ENCODE data around the gene RCAN2.

RCAN2 gene

DNA sequence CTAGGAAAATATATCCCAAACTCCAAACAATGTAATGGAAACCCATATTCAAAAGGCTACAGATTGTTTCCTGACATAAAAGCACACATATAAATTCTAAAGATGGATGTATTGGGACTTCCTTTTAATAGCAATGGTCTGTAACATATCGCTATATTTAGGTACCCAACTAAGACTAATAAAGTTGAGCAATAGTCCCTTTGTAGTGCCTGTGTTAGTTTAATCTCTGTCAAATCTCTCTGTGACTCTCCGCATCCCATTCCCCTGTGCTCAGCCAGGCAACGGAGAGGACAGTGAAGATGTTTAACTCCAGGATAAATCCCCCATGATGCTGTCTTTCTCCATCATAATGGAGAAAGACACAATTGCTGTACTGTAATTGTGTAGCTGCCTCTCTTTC, 19.0 kb downstream of the RCAN2 start:
- ATAC-seq (ENCODE audit: low read depth) (no peak), DNase-seq (ENCODE audit: low spot score in 2 of 2) (no peak)
- Mint-ChIP-seq H3K4me1 (no peaks in the 10 kb centered on the region), H3K36me3 (no peaks in the 10 kb centered on the region), H3K9me3 (no peaks in the 10 kb centered on the region), H3K27me3 (peaks cover 11% of the 10 kb centered on the region), H3K4me3 (no peak overlapping the region), H3K27ac (no peak overlapping the region)

DNA sequence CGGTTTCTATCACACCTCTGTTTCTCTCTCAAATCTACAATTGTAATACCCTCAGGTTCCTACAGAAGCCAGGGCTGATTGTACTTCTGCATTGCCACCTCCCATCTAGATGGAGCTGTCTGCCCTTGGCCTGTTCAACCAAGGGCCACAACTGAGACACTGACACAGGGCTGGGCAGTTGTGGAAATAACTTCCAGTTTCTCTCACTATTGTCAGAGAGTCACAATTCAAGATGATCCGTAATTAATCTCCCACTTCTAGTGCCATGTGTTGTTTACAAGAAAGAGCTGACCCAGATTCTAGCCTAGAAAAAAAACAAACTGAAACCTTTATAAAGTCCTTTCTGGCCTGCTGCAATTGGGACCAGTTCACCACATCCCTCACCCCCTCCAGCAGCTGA, 22.2 kb downstream of the RCAN2 start:
- no peaks in the 10 kb centered on the region for H3K4me1 Mint-ChIP-seq
- no peak for ATAC-seq (ENCODE audit: low read depth)

DNA sequence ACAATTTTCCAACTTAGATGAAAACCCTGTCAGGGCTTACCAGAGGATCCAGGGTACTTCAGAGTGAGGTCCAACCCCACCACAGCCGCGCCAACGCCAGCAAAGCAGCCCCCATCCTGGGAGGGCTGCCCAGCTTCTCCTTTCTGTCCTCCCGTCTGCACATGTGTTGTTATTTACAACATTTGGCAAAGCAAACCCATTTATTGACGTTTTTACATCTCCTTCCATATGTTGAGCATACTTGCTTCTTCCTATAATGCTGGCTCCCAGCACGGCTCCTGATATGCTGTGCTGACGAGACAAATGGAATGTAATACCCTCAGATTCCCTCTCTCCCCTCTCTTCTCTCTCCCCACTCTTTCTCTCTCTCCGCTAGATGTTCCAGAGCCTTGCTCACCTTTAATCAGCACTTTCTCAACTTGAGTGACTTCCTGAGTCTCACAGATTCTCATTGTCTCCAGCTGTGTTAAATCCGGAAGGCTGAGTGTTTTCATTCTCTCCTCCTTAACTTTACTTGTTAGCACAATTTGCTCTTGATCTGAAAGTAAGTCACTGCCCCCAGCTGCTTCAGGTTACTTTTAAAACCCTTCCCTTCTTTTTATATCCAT, 22.7 kb downstream of the RCAN2 start:
- ATAC-seq (ENCODE audit: low read depth), result no peak
- Mint-ChIP-seq H3K9me3 (no peaks in the 10 kb centered on the region), H3K4me1 (no peaks in the 10 kb centered on the region), H3K4me3 (no peak overlapping the region), H3K27me3 (peaks cover 5% of the 10 kb centered on the region), H3K36me3 (no peaks in the 10 kb centered on the region), H3K27ac (no peak overlapping the region)
- DNase-seq (ENCODE audit: low spot score in 2 of 2), result no peak

More for the DNA sequence above, 22.2 kb downstream of the RCAN2 start:
- DNase-seq (ENCODE audit: low spot score in 2 of 2), result no peak
- Mint-ChIP-seq H3K36me3 (no peaks in the 10 kb centered on the region), H3K9me3 (no peaks in the 10 kb centered on the region), H3K27me3 (peaks cover 8% of the 10 kb centered on the region), H3K27ac (no peak overlapping the region), H3K4me3 (no peak overlapping the region)

DNA sequence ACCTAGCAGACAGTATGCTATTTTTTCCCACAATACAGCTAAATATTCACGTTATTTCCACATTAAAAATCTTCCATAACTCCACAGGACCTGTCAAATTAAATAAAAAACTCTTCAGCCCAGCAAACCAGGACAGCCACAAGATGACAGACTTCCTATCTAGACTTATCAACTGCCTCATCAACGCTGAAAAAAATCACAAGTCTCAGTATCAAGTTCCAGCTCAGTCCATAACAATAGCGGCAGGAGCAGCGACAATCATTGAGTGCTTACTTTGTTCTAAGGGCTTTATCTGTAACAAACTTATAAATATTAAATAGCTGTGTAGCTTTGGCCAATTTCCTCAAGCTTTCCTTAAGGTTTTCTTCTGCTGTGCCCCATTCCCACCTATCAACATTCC, 24.7 kb downstream of the RCAN2 start:
- ATAC-seq (ENCODE audit: low read depth) (no peak), DNase-seq (ENCODE audit: low spot score in 2 of 2) (no peak)
- no peaks in the 10 kb centered on the region for H3K4me1 Mint-ChIP-seq
- peaks cover 4% of the 10 kb centered on the region for H3K27me3 Mint-ChIP-seq
- H3K9me3 Mint-ChIP-seq, result no peaks in the 10 kb centered on the region
- no peak overlapping the region for H3K4me3 Mint-ChIP-seq
- H3K36me3 Mint-ChIP-seq, result no peaks in the 10 kb centered on the region
- H3K27ac Mint-ChIP-seq, result no peak overlapping the region

DNA sequence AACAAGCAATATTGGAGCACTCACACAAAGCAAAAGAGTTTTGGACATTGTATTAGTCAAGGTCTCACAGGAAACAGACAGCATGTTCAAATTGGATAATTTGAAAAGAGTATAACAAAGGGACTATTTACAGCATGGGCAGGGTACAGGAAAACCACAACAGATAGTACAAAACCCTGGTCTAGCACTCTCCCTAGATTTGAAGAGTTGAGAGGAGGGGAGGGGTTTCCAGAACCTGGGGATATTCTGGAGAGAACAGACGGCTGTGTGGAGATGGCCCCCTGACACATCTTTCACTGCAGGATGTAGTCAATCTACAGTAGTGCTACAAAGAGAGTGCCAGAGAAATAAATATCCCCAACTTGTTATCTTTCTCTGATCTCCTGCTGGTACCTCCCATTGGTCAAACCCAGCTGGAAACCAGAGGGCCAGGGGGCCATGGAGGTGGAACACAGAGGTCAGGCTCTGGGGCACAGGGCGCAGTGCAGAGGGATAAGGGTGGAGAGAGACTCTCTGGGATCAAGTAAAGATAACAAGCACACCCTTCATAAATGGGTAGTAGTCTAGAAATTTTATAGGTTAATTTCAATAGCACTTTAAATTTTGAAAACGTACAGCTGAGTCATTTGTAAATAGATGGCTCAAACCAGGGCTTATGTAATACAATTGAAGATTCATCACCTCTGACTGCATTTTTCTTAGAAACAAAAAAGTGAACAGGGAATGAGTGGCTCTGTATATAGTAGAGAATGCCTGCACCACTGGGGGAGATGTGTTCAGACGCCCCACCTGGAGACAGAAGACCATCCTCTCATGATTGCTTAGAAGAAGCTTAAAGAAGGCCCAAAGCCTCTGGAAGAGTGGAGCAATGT, 25.7 kb downstream of the RCAN2 start:
- Mint-ChIP-seq H3K36me3 (no peaks in the 10 kb centered on the region), H3K4me3 (no peak overlapping the region)

DNA sequence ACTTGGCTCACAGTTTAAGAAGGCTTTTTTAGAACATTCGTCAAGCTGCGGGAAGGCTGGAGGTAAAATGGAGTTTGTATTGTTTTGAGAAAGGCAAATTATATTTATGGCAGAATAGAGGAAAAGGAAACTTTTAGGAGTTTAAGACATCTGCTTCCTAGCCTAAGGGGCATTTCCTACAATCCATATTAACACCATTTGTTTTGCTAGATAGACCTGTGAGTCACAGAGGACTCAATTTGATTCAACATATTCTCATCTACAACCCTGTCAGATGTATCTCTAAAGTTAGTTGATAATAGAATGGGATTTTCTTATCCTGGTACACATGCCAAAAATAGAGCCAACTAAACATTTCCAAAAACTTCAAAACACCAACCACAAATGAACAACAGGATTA, 35.0 kb downstream of the RCAN2 start:
- no peaks in the 10 kb centered on the region for H3K4me1 Mint-ChIP-seq
- peaks cover 11% of the 10 kb centered on the region for H3K27me3 Mint-ChIP-seq
- ATAC-seq (ENCODE audit: low read depth) (no peak), DNase-seq (ENCODE audit: low spot score in 2 of 2) (no peak)
- H3K36me3 Mint-ChIP-seq, result no peaks in the 10 kb centered on the region
- H3K4me3 Mint-ChIP-seq, result no peak overlapping the region
- H3K27ac Mint-ChIP-seq, result no peak overlapping the region
- H3K9me3 Mint-ChIP-seq, result no peaks in the 10 kb centered on the region

More for the DNA sequence above, 25.7 kb downstream of the RCAN2 start:
- DNase-seq (ENCODE audit: low spot score in 2 of 2) (no peak), ATAC-seq (ENCODE audit: low read depth) (no peak)
- Mint-ChIP-seq H3K27me3 (no peaks in the 10 kb centered on the region), H3K4me1 (no peaks in the 10 kb centered on the region), H3K27ac (no peak overlapping the region), H3K9me3 (no peaks in the 10 kb centered on the region)

DNA sequence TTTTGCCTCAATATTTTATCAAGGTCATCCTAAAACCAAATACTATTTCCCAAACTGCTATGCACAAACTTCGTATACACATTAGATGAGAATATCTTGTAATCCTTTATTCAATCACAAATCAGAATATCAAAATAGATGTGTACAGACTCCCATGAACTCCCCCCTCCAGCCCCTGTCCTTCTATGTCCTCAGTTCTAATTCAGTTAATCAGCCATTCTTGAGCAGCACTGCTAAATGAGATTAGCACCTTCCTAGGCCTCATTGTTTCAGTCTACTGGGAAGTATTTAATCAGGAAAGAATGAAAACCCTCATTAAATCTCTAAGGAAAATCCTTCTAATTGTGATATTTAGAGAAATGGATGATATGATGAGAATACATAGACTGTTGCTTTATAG, 36.6 kb downstream of the RCAN2 start:
- H3K36me3 Mint-ChIP-seq, result no peaks in the 10 kb centered on the region
- H3K9me3 Mint-ChIP-seq, result peaks cover 3% of the 10 kb centered on the region
- no peak overlapping the region for H3K4me3 Mint-ChIP-seq
- DNase-seq (ENCODE audit: low spot score in 2 of 2) (no peak), ATAC-seq (ENCODE audit: low read depth) (no peak)
- H3K4me1 Mint-ChIP-seq, result no peaks in the 10 kb centered on the region
- H3K27me3 Mint-ChIP-seq, result peaks cover 14% of the 10 kb centered on the region
- H3K27ac Mint-ChIP-seq, result no peak overlapping the region

DNA sequence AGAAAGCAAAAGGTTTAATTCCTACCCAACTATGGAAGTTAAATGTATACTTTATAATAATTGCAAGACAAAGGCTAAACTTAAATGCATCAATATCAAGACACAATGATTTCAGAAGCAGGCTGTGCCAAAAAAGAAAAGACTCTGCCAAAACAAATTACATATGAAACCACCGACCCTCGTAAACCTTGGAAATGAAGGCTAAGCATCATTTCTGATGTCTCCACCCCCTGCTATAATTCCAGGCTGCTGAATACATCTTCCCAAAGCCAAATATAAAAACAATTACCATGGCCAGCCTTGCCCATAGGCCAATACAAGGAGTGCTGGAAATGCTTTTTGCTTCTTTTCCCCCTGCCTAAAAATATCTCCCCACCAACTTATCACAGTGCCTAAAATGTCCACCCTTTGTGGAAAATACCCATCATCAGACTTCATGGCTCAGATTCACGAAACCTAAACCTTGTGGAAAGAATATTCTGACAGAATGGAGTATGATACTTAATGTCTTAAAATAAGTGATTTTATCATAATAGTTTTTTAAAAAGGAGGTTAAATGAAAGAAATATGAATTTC, 37.4 kb downstream of the RCAN2 start:
- Mint-ChIP-seq H3K4me3 (no peak overlapping the region), H3K9me3 (peaks cover 6% of the 10 kb centered on the region), H3K4me1 (no peaks in the 10 kb centered on the region), H3K36me3 (no peaks in the 10 kb centered on the region), H3K27me3 (peaks cover 13% of the 10 kb centered on the region), H3K27ac (no peak overlapping the region)
- ATAC-seq (ENCODE audit: low read depth) (no peak), DNase-seq (ENCODE audit: low spot score in 2 of 2) (no peak)

DNA sequence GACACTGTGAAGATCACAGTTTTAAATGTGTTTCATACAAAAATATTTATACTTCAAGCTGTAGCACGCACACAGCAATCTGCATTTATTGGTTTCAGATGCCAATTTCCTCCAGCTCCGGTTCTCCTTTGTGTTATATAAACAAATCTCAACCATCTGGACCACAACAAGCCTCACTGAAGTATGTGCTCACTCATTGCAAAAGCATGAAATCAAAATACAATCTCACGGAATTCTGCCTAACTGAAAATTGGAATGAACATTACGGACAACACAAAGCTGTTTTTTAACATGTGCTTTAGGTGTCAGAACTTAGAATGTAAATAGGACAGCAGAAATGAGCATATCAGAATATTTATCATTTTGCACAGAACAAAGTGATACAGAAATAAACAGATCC, 38.0 kb downstream of the RCAN2 start:
- Mint-ChIP-seq H3K4me3 (no peak overlapping the region), H3K36me3 (no peaks in the 10 kb centered on the region), H3K4me1 (no peaks in the 10 kb centered on the region), H3K9me3 (peaks cover 9% of the 10 kb centered on the region), H3K27me3 (peaks cover 13% of the 10 kb centered on the region), H3K27ac (no peak overlapping the region)
- DNase-seq (ENCODE audit: low spot score in 2 of 2) (no peak), ATAC-seq (ENCODE audit: low read depth) (no peak)

DNA sequence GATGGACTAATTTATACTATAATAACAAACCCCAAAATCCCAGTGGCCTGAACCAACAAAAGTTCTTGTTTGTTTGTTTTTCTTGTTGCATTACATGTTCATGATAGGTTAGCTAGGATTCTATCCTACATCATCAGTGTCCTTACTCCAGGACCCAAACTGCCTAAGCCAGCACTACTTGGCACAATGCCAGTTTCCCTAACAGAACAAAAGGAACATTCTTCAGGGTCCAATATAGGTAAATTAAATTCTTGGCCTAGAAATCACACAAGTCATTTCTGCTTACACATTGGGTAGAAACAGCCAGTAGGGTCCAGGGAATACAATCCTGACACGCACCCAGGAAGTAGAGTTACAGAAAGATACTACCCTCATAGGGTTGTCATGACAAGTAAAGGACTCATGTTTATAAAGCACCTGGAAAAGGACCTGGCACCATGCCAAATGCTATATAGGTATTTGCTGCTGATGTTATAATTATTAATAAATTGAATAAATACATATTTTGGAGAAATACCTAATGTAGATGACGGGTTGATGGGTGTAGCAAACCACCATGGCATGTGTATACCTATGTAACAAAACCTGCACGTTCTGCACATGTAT, 38.8 kb downstream of the RCAN2 start:
- H3K27me3 Mint-ChIP-seq, result peaks cover 13% of the 10 kb centered on the region
- no peaks in the 10 kb centered on the region for H3K36me3 Mint-ChIP-seq
- peaks cover 12% of the 10 kb centered on the region for H3K9me3 Mint-ChIP-seq
- DNase-seq (ENCODE audit: low spot score in 2 of 2) (no peak), ATAC-seq (ENCODE audit: low read depth) (no peak)
- no peak overlapping the region for H3K4me3 Mint-ChIP-seq
- H3K4me1 Mint-ChIP-seq, result no peaks in the 10 kb centered on the region
- H3K27ac Mint-ChIP-seq, result no peak overlapping the region

DNA sequence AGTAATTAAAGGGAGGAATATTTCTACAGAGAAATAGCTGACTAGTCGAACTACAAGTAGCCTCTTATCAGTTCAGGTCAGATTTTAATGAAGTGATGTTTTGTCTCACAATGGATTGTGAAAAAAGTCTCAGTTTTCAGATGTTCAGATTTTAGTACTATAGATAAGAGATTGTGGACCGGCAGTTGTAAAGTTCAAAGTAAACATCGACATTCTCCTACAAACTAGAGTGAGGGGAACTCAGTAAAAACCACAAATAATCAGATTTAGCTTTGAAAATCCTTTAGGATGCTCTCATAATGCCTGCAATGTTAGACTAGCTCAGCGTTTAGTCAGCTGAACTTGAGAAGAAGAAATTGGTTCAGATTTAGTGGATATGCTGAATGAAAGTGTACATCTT, 39.9 kb downstream of the RCAN2 start:
- no peaks in the 10 kb centered on the region for H3K4me1 Mint-ChIP-seq
- no peak for ATAC-seq (ENCODE audit: low read depth)
- no peak overlapping the region for H3K27ac Mint-ChIP-seq
- no peaks in the 10 kb centered on the region for H3K36me3 Mint-ChIP-seq
- peaks cover 12% of the 10 kb centered on the region for H3K9me3 Mint-ChIP-seq
- no peak for DNase-seq (ENCODE audit: low spot score in 2 of 2)
- H3K4me3 Mint-ChIP-seq, result no peak overlapping the region
- peaks cover 6% of the 10 kb centered on the region for H3K27me3 Mint-ChIP-seq

DNA sequence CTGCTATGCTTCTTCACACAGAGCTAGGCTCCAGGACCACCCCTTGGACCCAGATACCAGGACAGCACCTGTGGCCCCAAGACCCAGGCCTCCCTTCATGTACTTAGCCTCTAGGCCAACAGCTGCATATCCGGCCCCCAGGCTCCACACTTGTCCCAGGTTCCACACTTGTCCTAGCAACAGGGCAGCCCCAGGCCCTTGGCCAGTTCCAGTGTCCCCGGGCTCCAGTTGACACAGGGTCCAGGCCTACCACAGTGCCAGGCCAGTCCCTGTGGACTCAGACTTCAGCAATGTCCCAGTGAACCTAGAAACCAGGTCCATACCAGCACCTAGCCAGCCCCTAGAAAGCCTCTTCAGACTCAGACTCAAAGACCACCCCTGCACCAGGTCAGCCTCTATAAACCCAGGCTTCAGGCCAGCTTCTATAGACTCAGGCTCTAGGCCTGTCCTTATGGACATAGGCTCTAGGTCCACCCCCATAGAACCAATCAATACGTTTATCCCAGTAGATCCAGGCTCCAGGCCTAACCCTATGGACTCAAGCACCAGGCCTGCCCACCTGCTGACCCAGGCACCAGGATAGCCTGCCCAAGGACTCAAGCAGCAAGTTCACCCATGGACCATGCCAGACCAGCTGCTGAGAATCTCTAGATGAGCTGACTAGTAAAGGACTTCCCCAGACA, 46.3 kb downstream of the RCAN2 start:
- no peak for ATAC-seq (ENCODE audit: low read depth)
- no peaks in the 10 kb centered on the region for H3K36me3 Mint-ChIP-seq
- H3K27ac Mint-ChIP-seq, result no peak overlapping the region
- DNase-seq (ENCODE audit: low spot score in 2 of 2), result no peak
- H3K9me3 Mint-ChIP-seq, result peaks cover 16% of the 10 kb centered on the region
- H3K4me3 Mint-ChIP-seq, result no peak overlapping the region
- peaks cover 6% of the 10 kb centered on the region for H3K27me3 Mint-ChIP-seq
- H3K4me1 Mint-ChIP-seq, result no peaks in the 10 kb centered on the region

DNA sequence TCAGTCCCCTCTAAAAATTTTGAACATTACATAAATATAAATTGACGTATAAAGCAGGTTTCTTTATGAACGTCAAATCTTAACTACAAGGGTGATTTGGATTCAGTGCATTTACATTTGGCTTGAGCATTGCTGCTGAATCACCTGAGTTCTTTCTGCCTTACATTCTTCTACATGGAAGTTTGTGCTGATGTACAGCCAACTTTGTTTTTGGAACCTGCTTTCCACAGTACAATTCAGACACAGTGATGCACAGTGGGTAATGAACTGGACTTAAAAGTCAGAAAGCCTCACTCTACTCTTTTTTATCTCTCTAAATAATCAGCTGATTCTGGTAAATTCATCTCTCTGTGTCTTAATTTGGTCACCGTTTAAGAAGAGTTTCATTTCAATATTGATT, 47.6 kb downstream of the RCAN2 start:
- Mint-ChIP-seq H3K36me3 (no peaks in the 10 kb centered on the region), H3K4me1 (no peaks in the 10 kb centered on the region), H3K9me3 (peaks cover 10% of the 10 kb centered on the region), H3K4me3 (no peak overlapping the region), H3K27ac (no peak overlapping the region), H3K27me3 (peaks cover 6% of the 10 kb centered on the region)
- ATAC-seq (ENCODE audit: low read depth) (no peak), DNase-seq (ENCODE audit: low spot score in 2 of 2) (no peak)

DNA sequence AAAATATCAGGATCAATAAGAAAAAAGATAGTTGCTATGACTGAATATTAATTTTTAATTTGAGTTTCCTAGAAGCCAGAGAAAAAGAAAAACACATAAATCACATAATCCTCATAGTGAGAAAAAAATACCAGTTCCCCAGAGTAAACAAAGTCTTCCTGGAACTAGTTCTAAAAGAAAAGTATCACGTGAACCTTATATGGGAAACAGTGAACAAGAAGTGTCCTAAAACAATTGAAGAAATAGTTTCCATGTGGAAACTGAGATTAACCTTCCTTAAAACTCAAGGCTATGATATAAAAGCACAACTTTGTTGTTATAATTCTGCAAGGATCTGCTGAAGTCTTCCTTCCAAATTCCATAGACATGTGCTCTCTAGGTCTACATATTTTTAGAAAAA, 50.6 kb downstream of the RCAN2 start:
- H3K4me1 Mint-ChIP-seq, result no peaks in the 10 kb centered on the region
- peaks cover 5% of the 10 kb centered on the region for H3K9me3 Mint-ChIP-seq
- ATAC-seq (ENCODE audit: low read depth) (no peak), DNase-seq (ENCODE audit: low spot score in 2 of 2) (no peak)
- H3K27ac Mint-ChIP-seq, result no peak overlapping the region
- no peaks in the 10 kb centered on the region for H3K36me3 Mint-ChIP-seq
- no peak overlapping the region for H3K4me3 Mint-ChIP-seq
- peaks cover 6% of the 10 kb centered on the region for H3K27me3 Mint-ChIP-seq

All from memory B cell (primary cell).